ENCODE data around the gene ATXN10. TPM values are rescaled to one million over a fixed set of nuclear protein-coding genes. Genes with fewer than 3 reads are reported as not detected.

Gene ATXN10
- total RNA-seq, 4 donors from 2014 or later = 28.4 to 184 (median 66.3) TPM

DNA sequence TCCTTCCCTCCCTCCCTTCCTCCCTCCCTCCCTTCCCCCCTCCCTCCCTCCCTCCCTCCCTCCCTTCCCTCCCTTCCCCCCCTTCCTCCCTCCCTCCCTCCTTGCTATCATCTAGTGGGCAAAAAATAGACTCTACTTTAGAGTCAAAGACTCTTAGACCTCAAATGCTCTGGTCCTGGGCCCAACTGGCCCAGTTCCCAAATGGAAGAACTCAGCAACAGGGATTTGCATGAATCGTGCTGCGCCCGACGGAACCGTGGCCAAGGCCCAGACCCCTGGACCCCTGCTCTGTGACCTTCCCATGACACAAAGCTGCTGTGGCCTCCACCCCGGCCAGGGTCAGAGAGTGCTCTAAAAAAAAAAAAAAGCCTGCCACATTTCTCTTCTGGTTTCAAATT, 207.9 kb downstream of the ATXN10 start:
- H3K27me3 ChIP-seq = peaks cover 0 to 4% of the 10 kb centered on the region in 2 donors
- no peak overlapping the region for H3K27ac ChIP-seq
- no peak overlapping the region for H3K4me3 ChIP-seq

DNA sequence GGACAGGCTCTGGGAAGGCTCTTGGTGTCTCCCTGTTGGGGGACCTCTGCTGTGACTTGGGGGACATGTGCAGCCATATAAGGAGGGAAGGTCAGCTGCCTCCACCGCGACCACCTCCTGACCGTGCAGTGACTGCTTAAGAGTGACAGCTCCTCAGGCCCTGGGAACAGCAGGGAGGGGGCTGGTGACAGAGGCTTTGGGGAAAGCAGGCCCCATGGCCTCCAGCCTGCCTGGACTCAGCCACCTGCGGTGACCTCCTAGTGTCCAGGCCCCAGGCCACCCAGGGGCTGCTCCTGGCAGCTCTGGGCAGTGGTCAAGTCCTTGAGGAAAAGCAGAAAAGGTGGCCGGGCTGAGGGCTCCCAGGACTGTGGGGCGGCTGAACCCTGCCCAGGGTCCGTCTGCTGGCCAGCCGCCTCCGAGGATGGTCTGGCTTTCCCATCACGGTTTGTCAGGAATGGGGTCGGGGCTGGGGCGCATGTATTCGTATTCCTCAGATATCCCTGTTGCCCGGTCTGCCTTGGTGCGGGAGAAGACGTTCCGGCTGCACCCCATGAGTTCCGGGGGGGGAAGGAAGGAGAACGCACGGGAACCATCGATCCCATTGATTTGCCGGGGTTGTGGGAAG, 208.6 kb downstream of the ATXN10 start:
- no peak for TF ChIP-seq POLR2A (IDR thresholded peaks at IDR 0.05)
- TF ChIP-seq, protein P1, sequence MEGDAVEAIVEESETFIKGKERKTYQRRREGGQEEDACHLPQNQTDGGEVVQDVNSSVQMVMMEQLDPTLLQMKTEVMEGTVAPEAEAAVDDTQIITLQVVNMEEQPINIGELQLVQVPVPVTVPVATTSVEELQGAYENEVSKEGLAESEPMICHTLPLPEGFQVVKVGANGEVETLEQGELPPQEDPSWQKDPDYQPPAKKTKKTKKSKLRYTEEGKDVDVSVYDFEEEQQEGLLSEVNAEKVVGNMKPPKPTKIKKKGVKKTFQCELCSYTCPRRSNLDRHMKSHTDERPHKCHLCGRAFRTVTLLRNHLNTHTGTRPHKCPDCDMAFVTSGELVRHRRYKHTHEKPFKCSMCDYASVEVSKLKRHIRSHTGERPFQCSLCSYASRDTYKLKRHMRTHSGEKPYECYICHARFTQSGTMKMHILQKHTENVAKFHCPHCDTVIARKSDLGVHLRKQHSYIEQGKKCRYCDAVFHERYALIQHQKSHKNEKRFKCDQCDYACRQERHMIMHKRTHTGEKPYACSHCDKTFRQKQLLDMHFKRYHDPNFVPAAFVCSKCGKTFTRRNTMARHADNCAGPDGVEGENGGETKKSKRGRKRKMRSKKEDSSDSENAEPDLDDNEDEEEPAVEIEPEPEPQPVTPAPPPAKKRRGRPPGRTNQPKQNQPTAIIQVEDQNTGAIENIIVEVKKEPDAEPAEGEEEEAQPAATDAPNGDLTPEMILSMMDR (IDR thresholded peaks at IDR 0.05) = no peak
- no peak overlapping the region for H3K27ac ChIP-seq
- no peaks in the 10 kb centered on the region for H3K36me3 ChIP-seq
- no peaks in the 10 kb centered on the region for H3K9me3 ChIP-seq
- H3K4me3 ChIP-seq = no peak overlapping the region
- H3K27me3 ChIP-seq = peaks cover 0 to 4% of the 10 kb centered on the region in 2 donors
- no peak for DNase-seq
- H3K4me1 ChIP-seq = peaks cover 0 to 8% (median 0%) of the 10 kb centered on the region in 4 donors

More for the DNA sequence above, 207.9 kb downstream of the ATXN10 start:
- Histone ChIP-seq H3K4me1 (peaks cover 0 to 8% (median 0%) of the 10 kb centered on the region in 4 donors), H3K9me3 (no peaks in the 10 kb centered on the region), H3K36me3 (no peaks in the 10 kb centered on the region)
- DNase-seq = no peak
- no peak for TF ChIP-seq POLR2A (IDR thresholded peaks at IDR 0.05)
- TF ChIP-seq, protein P1 (IDR thresholded peaks at IDR 0.05) = no peak

DNA sequence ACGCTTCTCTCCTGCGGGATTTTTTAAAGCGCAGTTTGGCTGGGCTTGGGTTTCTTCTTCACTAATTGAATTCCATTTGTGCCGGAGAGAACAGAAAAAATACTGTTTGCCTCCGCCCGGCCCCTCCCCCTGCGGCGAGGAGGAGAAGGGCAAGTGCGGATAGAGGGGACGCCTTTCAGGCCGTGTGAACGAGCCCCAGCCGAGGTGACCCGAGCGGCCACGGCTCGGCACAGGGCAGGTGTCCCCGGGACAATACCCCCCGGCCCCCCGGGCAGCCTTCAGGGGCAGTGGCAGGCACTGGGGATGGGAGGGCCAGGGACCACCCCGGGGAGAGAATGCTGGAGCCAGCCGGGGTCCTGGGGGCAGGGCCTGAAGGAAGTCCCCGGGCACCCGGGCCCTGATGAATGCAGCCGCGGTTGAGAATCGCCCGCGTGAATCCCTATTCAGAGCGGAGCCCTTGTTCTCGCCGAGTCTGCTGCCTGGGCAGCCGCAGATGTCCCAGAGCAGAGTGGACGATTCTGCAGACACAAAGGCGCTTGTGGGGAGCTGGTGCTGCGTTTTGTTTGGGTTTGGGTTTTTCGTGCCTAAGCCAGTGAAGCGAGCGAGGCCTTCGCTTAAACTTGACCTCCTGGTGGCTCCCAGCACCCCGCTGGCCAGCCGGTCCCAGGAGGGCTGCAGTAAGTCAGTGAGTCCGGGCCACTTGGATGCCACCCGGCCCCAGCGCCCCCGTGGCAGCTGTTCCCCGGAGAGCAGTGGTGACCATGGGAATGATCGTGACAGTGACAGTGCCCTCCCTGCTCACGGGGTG, 209.3 kb downstream of the ATXN10 start:
- DNase-seq = peak in 1 of 3 donors; percentile 42
- H3K9me3 ChIP-seq = no peaks in the 10 kb centered on the region
- peaks cover 0 to 8% (median 0%) of the 10 kb centered on the region in 4 donors for H3K4me1 ChIP-seq
- peaks cover 0 to 4% of the 10 kb centered on the region in 2 donors for H3K27me3 ChIP-seq
- no peaks in the 10 kb centered on the region for H3K36me3 ChIP-seq
- H3K4me3 ChIP-seq = no peak overlapping the region
- TF ChIP-seq, protein P1 (IDR thresholded peaks at IDR 0.05) = no peak
- TF ChIP-seq POLR2A (IDR thresholded peaks at IDR 0.05) = no peak
- H3K27ac ChIP-seq = no peak overlapping the region

DNA sequence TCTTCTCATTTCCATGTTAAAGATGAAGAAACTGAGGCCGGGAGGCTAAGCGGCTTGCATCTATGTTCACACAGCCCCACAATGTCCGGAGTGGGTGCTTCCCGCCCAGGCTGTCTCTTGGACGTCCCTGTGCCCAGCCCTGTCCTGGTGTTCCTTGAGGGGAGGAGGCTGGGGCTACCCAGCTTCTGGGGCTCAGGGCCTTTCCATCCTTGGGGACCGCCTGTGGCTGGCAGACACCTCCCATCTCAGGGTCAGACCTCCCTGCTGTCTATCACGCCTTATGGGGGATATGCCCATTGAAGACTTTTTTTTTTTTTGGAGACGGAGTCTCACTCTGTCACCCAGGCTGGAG, 209.9 kb downstream of the ATXN10 start:
- DNase-seq = no peak
- no peak for TF ChIP-seq POLR2A (IDR thresholded peaks at IDR 0.05)
- TF ChIP-seq, protein P1 (IDR thresholded peaks at IDR 0.05) = no peak

DNA sequence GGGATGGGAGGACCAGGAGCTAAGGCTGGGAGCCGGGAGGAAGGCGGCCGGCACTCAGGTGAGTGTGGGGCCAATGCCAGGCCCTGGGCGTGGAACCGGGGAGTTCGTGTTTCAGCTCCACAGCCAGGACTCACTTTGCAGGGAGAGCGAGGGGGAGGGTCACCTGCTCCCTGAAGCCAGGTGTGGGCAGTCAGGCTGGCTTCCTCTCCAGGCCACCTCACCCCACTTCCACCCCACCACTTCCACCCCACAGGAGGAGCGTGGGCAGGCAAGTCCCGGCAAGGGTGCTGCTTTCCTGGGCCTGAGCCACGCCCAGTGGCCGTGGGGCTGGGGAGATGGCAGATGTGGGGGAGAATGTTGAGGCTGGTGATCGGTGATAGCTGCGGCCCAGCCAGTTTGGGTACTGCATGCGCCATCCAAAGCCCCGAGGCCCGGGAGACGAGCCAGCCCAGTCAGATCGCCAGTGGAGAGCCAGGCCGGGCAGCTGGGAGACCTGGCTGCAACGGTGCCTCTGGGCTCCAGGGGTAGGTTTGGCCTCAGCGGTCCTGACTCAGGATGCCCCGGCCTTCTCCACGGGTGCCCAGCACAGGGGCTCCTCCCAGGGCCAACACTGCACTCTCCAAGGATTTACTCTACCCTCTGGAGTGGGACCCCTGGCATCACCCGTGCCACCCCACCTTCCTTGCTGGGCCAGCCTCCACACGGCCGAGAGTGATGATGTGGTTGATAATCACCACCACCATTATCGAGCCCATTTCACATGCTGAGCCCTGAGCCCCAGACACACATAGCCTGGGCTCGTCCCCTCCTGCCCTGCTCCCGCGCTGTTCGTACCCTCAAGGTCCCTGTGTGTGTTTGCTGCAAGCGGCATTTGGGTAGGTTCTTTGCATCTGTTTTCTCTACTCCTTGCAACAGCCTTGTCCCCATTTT, 211.5 kb downstream of the ATXN10 start:
- TF ChIP-seq, protein P1 (IDR thresholded peaks at IDR 0.05) = no peak
- TF ChIP-seq POLR2A (IDR thresholded peaks at IDR 0.05) = no peak
- H3K4me3 ChIP-seq = no peak overlapping the region
- H3K36me3 ChIP-seq = no peaks in the 10 kb centered on the region
- H3K27ac ChIP-seq = no peak overlapping the region
- no peaks in the 10 kb centered on the region for H3K9me3 ChIP-seq
- DNase-seq = peak in 1 of 3 donors; percentile 34
- peaks cover 0 to 4% of the 10 kb centered on the region in 2 donors for H3K27me3 ChIP-seq
- peaks cover 0 to 8% (median 0%) of the 10 kb centered on the region in 4 donors for H3K4me1 ChIP-seq

More for the DNA sequence above, 209.9 kb downstream of the ATXN10 start:
- Histone ChIP-seq H3K9me3 (no peaks in the 10 kb centered on the region), H3K36me3 (no peaks in the 10 kb centered on the region), H3K4me3 (no peak overlapping the region), H3K4me1 (peaks cover 0 to 8% (median 0%) of the 10 kb centered on the region in 4 donors), H3K27me3 (peaks cover 0 to 4% of the 10 kb centered on the region in 2 donors), H3K27ac (no peak overlapping the region)
